Keratinocyte (primary cell): Measurements from ENCODE around the gene MYBBP1A. TPM values are rescaled to one million over a fixed set of nuclear protein-coding genes. Genes with fewer than 3 reads are reported as not detected.

Source experiments
- DNase-seq: peaks from one replicate; pipeline ENCODE4 v3.0.0-alpha.2; 2011; ENCODE audit warnings: low read depth, missing footprints, low spot score
- FAIRE-seq: peaks from 2 replicates; lab custom pipeline; 2011; peaks lifted over from hg19 to GRCh38; lab: Jason Lieb, UNC
- H2AFZ ChIP-seq: 2 replicates; pipeline ENCODE4 v1.6.0; 2012; ENCODE audit warnings: low read length, control low read depth, inconsistent platforms; ENCODE audit not compliant: control insufficient read depth
- H3K27ac ChIP-seq: 2 replicates; pipeline ENCODE4 v1.5.1; 2011; ENCODE audit warnings: low read length; ENCODE audit not compliant: control insufficient read depth, insufficient read depth
- H3K27me3 ChIP-seq: 3 replicates; pipeline ENCODE4 v1.6.0; 2011; ENCODE audit warnings: low read length; ENCODE audit not compliant: control insufficient read depth, insufficient read depth; ENCODE audit errors: extremely low read depth
- H3K36me3 ChIP-seq, 2 experiments: 2 replicates in 1 of 2; 3 replicates in 1 of 2; pipeline ENCODE4 v1.5.1; 2011; ENCODE audit warnings: low read length in 2 of 2, mild to moderate bottlenecking in 1 of 2; ENCODE audit not compliant: control insufficient read depth in 2 of 2, insufficient read depth in 2 of 2; ENCODE audit errors: extremely low read depth in 1 of 2
- H3K4me1 ChIP-seq: 3 replicates; pipeline ENCODE4 v1.5.1; 2011; ENCODE audit warnings: low read length; ENCODE audit not compliant: control insufficient read depth, insufficient read depth; ENCODE audit errors: extremely low read depth
- H3K4me2 ChIP-seq: 3 replicates; pipeline ENCODE4 v1.6.0; 2011; ENCODE audit warnings: low read depth, low read length; ENCODE audit not compliant: control insufficient read depth, insufficient read depth; ENCODE audit errors: extremely low read depth
- H3K4me3 ChIP-seq, 3 experiments: fragments of 200-600 bp in 1 of 3; sonication (generic) in 1 of 3; 2 replicates in 2 of 3; 3 replicates in 1 of 3; pipeline ENCODE4 v1.5.1; 2011 to 2016; ENCODE audit warnings: low read length in 3 of 3, mild to moderate bottlenecking in 3 of 3, control low read depth in 2 of 3, inconsistent platforms in 1 of 3, low read depth in 1 of 3, mixed read lengths in 1 of 3, mixed run types in 1 of 3, moderate library complexity in 1 of 3; ENCODE audit not compliant: control insufficient read depth in 2 of 3, insufficient read depth in 2 of 3; ENCODE audit errors: extremely low read depth in 1 of 3
- H3K79me2 ChIP-seq: 2 replicates; pipeline ENCODE4 v1.6.0; 2012; ENCODE audit warnings: low read length; ENCODE audit not compliant: control insufficient read depth, insufficient read depth
- H3K9ac ChIP-seq: 3 replicates; pipeline ENCODE4 v1.6.0; 2011; ENCODE audit warnings: low read length; ENCODE audit not compliant: control insufficient read depth, insufficient read depth; ENCODE audit errors: extremely low read depth
- H3K9me1 ChIP-seq: 3 replicates; pipeline ENCODE4 v1.6.0; 2011; ENCODE audit warnings: low read length; ENCODE audit not compliant: control insufficient read depth, insufficient read depth; ENCODE audit errors: extremely low read depth
- H3K9me3 ChIP-seq: 2 replicates; pipeline ENCODE4 v1.5.1; 2012; ENCODE audit warnings: low read depth, low read length; ENCODE audit not compliant: control insufficient read depth
- H4K20me1 ChIP-seq: 3 replicates; pipeline ENCODE4 v1.6.0; 2011; ENCODE audit warnings: low read length; ENCODE audit not compliant: control insufficient read depth, insufficient read depth; ENCODE audit errors: extremely low read depth
- CTCF ChIP-seq, 3 experiments: IDR thresholded peaks in 1 of 3; conservative IDR thresholded peaks in 1 of 3; optimal IDR thresholded peaks in 1 of 3; 2 replicates in 2 of 3; 3 replicates in 1 of 3; pipeline versions ENCODE3 to v1.5.1; 2011; ENCODE audit warnings: low read length in 3 of 3, mild to moderate bottlenecking in 3 of 3, moderate library complexity in 2 of 3, control low read depth in 1 of 3, inconsistent platforms in 1 of 3; ENCODE audit not compliant: insufficient read depth in 2 of 3; ENCODE audit errors: extremely low read depth in 1 of 3
- EZH2 ChIP-seq: IDR thresholded peaks from one replicate; pipeline ENCODE4 v1.6.1; 2012; ENCODE audit warnings: inconsistent platforms, mild to moderate bottlenecking, low read length, moderate library complexity
- dilution Hi-C: fragments of 300-500 bp; cut with MboI; formaldehyde crosslinking; loops from one replicate; pipeline ENCODE4 v1.7.0; 2020; ENCODE audit warnings: low sequenced_read_pairs; ENCODE audit not compliant: extremely low pct_ligation_motif_present
- polyA plus RNA-seq, 5 experiments: library from polyadenylated mRNA; depleted of rRNA in 3 of 5; stranded (reverse) in 3 of 5; stranded (forward) in 1 of 5; unstranded in 1 of 5; fragments of >200 nt; gene quantifications; 1 replicate in 1 of 5; 2 replicates in 3 of 5; 3 replicates in 1 of 5; pipeline versions ENCODE4 v1.2.1 to v1.2.3, GENCODE V29; 2011 to 2012; ENCODE audit warnings: missing spikeins in 2 of 5, low read depth in 1 of 5, low replicate concordance in 1 of 5

MYBBP1A gene
- polyA plus RNA-seq, 1 donor (not counting 4 experiments of a cell fraction or from before 2014, with no cell fraction given): 20.5 TPM

DNA sequence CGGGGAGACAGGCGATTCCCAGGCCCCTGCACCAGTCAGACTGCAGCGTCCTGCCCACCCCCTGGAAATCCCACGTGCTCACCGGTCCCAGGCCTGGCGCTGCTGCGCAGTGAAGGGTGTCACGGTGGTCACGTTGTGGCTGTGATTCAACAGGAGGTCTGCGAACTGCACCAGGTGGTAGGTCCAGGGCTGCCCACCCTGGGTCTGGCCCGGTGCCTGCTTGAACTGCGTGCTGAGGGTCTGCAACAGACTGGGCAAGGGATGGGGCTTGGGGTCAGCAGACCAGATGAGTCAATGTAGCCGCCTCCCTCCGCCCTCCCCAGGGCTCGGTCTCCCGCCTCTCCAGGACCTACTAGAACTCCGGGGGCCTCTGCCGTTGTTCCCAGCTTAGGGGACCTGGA, 7.1 kb downstream of the MYBBP1A start:
- Histone ChIP-seq H3K27ac (no peak overlapping the region), H4K20me1 (peaks cover 7% of the 10 kb centered on the region), H3K4me2 (no peak overlapping the region), H3K9ac (no peak overlapping the region), H3K27me3 (no peaks in the 10 kb centered on the region), H3K79me2 (peaks cover 11% of the 10 kb centered on the region), H3K36me3 (peaks cover 59 to 67% of the 10 kb centered on the region in 2 experiments), H3K4me3 (no peak overlapping the region), H3K9me3 (no peaks in the 10 kb centered on the region), H2AFZ (no peak overlapping the region), H3K9me1 (no peaks in the 10 kb centered on the region), H3K4me1 (peaks cover 19% of the 10 kb centered on the region)
- DNase-seq: no peak
- dilution Hi-C loops: no loop called here
- TF ChIP-seq CTCF (optimal IDR thresholded peaks at IDR 0.05 in 1 of 3, IDR thresholded peaks at IDR 0.05 in 1 of 3, conservative IDR thresholded peaks at IDR 0.05 in 1 of 3; ENCODE audit: extremely low read depth in 1 of 3, insufficient read depth in 2 of 3, low read length in 3 of 3): no peak
- no peak for TF ChIP-seq EZH2
- FAIRE-seq: no peak

GRCh38 chr17:4547118-4547906, 7.9 kb downstream of the MYBBP1A start:
- H3K9me3 ChIP-seq: no peaks in the 10 kb centered on the region
- H3K4me2 ChIP-seq: no peak overlapping the region
- peaks cover 55 to 67% of the 10 kb centered on the region in 2 experiments for H3K36me3 ChIP-seq
- TF ChIP-seq EZH2 (no peak), CTCF (optimal IDR thresholded peaks at IDR 0.05 in 1 of 3, IDR thresholded peaks at IDR 0.05 in 1 of 3, conservative IDR thresholded peaks at IDR 0.05 in 1 of 3; ENCODE audit: extremely low read depth in 1 of 3, insufficient read depth in 2 of 3, low read length in 3 of 3) (no peak)
- dilution Hi-C loops: no loop called here
- peaks cover 7% of the 10 kb centered on the region for H3K79me2 ChIP-seq
- no peak for DNase-seq
- FAIRE-seq: no peak
- H4K20me1 ChIP-seq: peaks cover 14% of the 10 kb centered on the region
- H3K27me3 ChIP-seq: no peaks in the 10 kb centered on the region
- H2AFZ ChIP-seq: no peak overlapping the region
- H3K4me1 ChIP-seq: peaks cover 19% of the 10 kb centered on the region
- no peaks in the 10 kb centered on the region for H3K9me1 ChIP-seq
- no peak overlapping the region for H3K9ac ChIP-seq
- H3K4me3 ChIP-seq: no peak overlapping the region
- H3K27ac ChIP-seq: no peak overlapping the region
